ACHN (cell line): ENCODE measurements around the gene NME7.
"Not testable (repeated sequence)": the region's sequence is repeated elsewhere in the genome, so short reads cannot be mapped to it uniquely, and the experiment has no call there.

Experiments used
- DNase-seq: peaks from one replicate; pipeline ENCODE4 v3.0.0-alpha.2; 2015
- in situ Hi-C: cut with HindIII; loops from 2 replicates; pipeline ENCODE4 v1.10.0; 2017; ENCODE audit warnings: low sequenced_read_pairs, low pct_ligation_motif_present, low pct_unique_long_range_greater_than_20kb

Gene NME7

GRCh38 chr1:169200319-169200718 is 167.3 kb downstream of the NME7 start:
- in situ Hi-C loops: no loop called here

GRCh38 chr1:169196581-169196980 is 171.0 kb downstream of the NME7 start:
- no peak for DNase-seq
- in situ Hi-C loops: no loop called here

More at GRCh38 chr1:169200319-169200718, 167.3 kb downstream of the NME7 start:
- no peak for DNase-seq

GRCh38 chr1:169196161-169196560 is 171.4 kb downstream of the NME7 start:
- no peak for DNase-seq
- in situ Hi-C loops: no loop called here

GRCh38 chr1:169193191-169193850 is 174.3 kb downstream of the NME7 start:
- DNase-seq: no peak
- in situ Hi-C loops: no loop called here

- DNase-seq: no peak
- in situ Hi-C loops: no loop called here
Measured at GRCh38 chr1:169186106-169186505, 181.5 kb downstream of the NME7 start.

- DNase-seq: no peak
- in situ Hi-C loops: no loop called here
Measured at GRCh38 chr1:169184812-169185211, 182.8 kb downstream of the NME7 start.

GRCh38 chr1:169180174-169180573 is 187.4 kb downstream of the NME7 start:
- DNase-seq: no peak
- in situ Hi-C loops: no loop called here

GRCh38 chr1:169179431-169179830 is 188.2 kb downstream of the NME7 start:
- in situ Hi-C loops, DNase-seq: not testable (repeated sequence)

- DNase-seq: no peak
- in situ Hi-C loops: no loop called here
Measured at GRCh38 chr1:169175461-169175860, 192.1 kb downstream of the NME7 start.

- in situ Hi-C loops: no loop called here
- DNase-seq: no peak
Measured at GRCh38 chr1:169163059-169163458, 204.5 kb downstream of the NME7 start.

- no peak for DNase-seq
- in situ Hi-C loops: no loop called here
Measured at GRCh38 chr1:169161496-169162194, 206.0 kb downstream of the NME7 start.

GRCh38 chr1:169160845-169161495 is 206.6 kb downstream of the NME7 start:
- in situ Hi-C loops: no loop called here
- no peak for DNase-seq

- in situ Hi-C loops: no loop called here
- DNase-seq: no peak
Measured at GRCh38 chr1:169156580-169156979, 211.0 kb downstream of the NME7 start.

- in situ Hi-C loops: no loop called here
Measured at GRCh38 chr1:169155675-169156074, 211.9 kb downstream of the NME7 start.

GRCh38 chr1:169151338-169151837 is 216.2 kb downstream of the NME7 start:
- no peak for DNase-seq
- in situ Hi-C loops: no loop called here

More at GRCh38 chr1:169155675-169156074, 211.9 kb downstream of the NME7 start:
- DNase-seq: no peak

- in situ Hi-C loops: no loop called here
- DNase-seq: no peak
Measured at GRCh38 chr1:169150641-169151337, 216.8 kb downstream of the NME7 start.

- in situ Hi-C loops: no loop called here
- no peak for DNase-seq
Measured at GRCh38 chr1:169149555-169150286, 217.9 kb downstream of the NME7 start.

- in situ Hi-C loops: no loop called here
- DNase-seq: peak; percentile 87
Measured at GRCh38 chr1:169148472-169149252, 218.9 kb downstream of the NME7 start.
